Neural progenitor cell (in vitro differentiated cells): ENCODE measurements around the gene LACTBL1.

ENCODE experiments used
- EZH2 ChIP-seq: fragments of 200-600 bp; sonication (generic); IDR thresholded peaks from 2 replicates; pipeline ENCODE4 v1.6.1; 2017; ENCODE audit warnings: antibody characterized with exemption, mild to moderate bottlenecking, moderate library complexity
- EZH2phosphoT487 ChIP-seq: fragments of 200-600 bp; sonication (generic); IDR thresholded peaks from 2 replicates; pipeline ENCODE4 v1.6.1; 2017; ENCODE audit warnings: antibody characterized with exemption
- TF ChIP-seq, protein P1 (sequence below): fragments of 200-600 bp; sonication (generic); IDR thresholded peaks from 2 replicates; pipeline ENCODE4 v1.5.1; 2017; ENCODE audit warnings: antibody characterized with exemption, mild to moderate bottlenecking

DNA sequence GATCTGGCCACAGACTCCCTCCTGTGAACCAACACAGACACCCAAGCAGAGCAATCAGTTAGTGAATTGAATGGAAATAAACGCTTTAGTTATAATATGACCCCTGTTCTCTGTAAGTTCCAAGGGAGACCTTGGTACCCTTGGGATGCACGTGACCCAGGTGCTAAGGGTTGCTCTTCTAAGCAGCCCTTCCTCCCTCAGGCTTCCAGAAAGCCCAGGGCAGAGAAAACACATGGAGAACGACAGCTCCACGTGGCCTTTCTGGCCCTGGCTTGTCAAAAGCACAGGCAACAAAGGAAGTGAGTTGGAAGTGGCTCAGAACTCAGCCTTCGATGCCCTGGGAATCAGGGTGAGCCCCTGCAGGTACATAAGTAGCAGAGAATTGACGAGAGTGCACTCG is 57.4 kb downstream of the LACTBL1 start:
- TF ChIP-seq, protein P1, sequence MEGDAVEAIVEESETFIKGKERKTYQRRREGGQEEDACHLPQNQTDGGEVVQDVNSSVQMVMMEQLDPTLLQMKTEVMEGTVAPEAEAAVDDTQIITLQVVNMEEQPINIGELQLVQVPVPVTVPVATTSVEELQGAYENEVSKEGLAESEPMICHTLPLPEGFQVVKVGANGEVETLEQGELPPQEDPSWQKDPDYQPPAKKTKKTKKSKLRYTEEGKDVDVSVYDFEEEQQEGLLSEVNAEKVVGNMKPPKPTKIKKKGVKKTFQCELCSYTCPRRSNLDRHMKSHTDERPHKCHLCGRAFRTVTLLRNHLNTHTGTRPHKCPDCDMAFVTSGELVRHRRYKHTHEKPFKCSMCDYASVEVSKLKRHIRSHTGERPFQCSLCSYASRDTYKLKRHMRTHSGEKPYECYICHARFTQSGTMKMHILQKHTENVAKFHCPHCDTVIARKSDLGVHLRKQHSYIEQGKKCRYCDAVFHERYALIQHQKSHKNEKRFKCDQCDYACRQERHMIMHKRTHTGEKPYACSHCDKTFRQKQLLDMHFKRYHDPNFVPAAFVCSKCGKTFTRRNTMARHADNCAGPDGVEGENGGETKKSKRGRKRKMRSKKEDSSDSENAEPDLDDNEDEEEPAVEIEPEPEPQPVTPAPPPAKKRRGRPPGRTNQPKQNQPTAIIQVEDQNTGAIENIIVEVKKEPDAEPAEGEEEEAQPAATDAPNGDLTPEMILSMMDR: no peak
- TF ChIP-seq EZH2 (no peak), EZH2phosphoT487 (no peak)
